OCI-LY7 (cell line): ENCODE data around the gene SATB1.

Source experiments
- CTCF ChIP-seq: fragments of 200-600 bp; sonication (generic); conservative IDR thresholded peaks from 2 replicates; pipeline ENCODE4 v1.5.1; 2014; ENCODE audit warnings: mild to moderate bottlenecking, antibody characterized with exemption, low read length, moderate library complexity, mixed read lengths
- EZH2phosphoT487 ChIP-seq: fragments of 200-600 bp; sonication (generic); IDR thresholded peaks from 2 replicates; pipeline ENCODE4 v1.6.1; 2018; ENCODE audit warnings: low read depth, borderline replicate concordance, mild to moderate bottlenecking, mixed run types, antibody characterized with exemption, low read length, moderate library complexity, mixed read lengths

- TF ChIP-seq CTCF (no peak), EZH2phosphoT487 (no peak)
Measured at GRCh38 chr3:18466136-18466535, 41.0 kb upstream of the SATB1 start.
